Glomerular visceral epithelial cell (primary cell): ENCODE results near the gene ELFN1.
"Not testable (repeated sequence)": the region's sequence is repeated elsewhere in the genome, so short reads cannot be mapped to it uniquely, and the experiment has no call there.

Source experiments
- DNase-seq: peaks from one replicate; pipeline ENCODE4 v3.0.0-alpha.2; 2016; ENCODE audit errors: extremely low spot score

ELFN1 gene

DNA sequence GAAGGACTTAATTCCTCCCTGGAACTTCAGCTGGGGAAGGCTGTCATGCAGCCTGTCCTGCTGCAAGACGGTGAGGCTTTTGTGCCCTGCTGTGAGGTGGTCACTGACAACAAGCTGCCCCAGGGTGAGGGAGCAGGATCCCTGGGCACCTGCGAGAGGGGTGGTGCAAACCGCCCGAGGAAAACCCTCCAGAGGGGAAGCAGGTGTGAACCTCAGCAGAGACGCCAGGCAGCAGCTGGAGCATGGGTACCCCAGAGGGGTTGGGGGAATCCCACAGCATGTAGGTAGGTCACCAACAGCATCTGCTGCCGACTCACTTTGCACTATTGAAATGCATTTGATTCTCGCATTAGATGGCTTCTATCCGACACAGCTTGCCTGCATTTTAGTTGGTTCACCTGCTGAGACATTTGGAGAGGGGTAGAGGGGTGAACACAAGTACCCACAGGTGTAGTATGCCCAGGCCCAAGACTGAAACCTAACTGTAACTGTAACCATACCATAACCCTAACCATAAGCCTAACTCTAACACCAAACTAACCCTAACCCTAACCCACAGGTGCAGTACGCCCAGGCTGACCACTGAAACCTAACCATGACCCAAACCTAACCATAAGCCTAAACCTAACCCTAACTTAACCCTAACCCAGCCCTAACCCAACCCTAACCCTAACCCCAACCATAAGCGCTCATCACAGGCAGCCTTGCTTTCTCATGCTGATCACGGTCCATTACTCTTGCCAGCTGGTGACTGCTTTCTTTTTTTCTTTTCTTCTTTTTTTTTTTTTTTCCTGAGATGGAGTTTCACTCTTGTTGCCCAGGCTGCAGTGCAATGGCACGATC, 85.9 kb downstream of the ELFN1 start:
- DNase-seq = no peak

DNA sequence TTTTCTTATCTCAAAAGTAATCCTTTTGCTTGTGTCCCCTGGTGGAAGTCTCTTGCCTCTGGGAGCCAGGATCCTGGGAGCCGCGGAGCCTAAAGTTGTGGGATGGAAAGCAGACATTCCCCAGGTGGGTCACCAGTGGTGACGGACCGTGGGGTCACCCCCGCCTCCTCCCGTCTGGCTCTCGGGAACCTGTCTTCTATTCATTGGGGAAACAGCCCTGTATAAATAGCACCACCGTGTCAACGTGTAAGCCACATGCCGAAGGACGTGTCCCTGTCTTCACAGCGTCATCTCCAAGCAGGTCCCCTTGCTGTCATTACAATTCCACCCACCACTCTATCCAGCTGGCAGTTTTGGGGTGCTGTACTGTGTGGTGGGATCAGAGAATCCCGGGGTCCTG, 87.5 kb downstream of the ELFN1 start:
- no peak for DNase-seq

DNA sequence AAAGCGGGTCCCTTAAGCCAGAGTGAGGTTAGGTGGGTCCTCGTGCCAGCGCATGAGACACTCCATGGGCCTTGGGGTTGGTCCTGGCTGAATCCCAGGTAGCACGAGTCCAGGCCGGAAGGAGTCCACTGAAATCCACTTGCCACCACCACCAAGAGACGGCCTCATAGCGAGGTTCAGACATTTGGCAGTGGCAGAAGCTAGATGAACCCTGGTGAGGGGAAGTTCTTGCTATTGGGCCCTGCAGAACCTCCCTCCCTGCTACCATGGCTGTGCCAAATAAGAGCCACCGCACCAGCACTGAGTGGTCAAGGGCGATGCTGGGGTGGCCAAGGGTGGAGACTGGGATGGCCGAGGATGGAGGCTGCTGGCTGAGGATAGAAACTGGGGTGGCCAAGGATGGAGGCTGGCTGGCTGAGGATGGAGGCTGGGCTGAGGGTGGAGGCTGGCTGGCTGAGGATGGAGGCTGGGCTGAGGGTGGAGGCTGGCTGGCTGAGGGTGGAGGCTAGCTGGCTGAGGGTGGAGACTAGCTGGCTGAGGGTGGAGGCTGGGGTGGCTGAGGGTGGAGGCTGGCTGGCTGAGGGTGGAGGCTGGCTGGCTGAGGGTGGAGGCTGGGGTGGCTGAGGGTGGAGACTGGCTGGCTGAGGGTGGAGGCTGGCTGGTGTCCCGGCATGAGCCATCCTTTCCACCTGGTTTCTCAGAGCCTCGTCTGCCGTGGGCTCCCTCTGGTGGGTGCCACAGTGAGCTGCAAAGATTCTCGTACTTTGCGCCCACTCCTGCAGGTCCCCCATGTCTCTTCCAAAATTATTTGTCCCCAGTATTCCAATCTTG, 88.2 kb downstream of the ELFN1 start:
- peak; percentile 44 for DNase-seq

DNA sequence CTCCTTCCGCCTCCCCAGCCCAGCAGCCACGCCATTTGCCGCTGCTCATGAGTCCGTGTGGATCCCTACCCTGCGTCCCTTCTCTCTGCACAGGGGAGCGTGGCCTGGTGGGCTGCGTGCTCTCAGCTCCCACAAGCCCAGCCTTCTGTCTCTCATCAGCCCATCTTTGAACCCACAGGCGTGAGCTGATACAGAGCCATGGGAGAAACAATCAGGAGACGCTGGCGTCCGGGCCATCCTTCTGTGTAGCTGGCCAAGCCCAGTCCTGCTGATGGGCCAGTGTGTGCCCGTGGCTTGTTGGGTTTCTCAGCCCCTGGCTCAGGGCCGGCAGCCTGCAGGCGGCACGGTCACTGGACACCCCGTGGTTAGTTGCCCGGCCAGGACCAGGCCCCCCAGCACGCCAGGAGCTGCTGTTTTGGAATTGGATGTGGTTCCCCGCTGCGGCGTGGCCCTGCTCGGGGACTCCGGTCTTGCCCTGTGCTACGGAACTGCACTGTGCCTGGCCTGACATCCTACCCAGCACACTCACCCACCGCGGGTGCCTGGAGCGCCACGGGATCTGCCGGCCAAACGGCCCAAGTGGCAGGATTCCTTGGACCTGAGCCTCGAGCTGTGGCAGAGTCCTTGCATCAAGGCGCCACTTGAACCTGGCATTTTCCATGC, 88.9 kb downstream of the ELFN1 start:
- DNase-seq = no peak

DNA sequence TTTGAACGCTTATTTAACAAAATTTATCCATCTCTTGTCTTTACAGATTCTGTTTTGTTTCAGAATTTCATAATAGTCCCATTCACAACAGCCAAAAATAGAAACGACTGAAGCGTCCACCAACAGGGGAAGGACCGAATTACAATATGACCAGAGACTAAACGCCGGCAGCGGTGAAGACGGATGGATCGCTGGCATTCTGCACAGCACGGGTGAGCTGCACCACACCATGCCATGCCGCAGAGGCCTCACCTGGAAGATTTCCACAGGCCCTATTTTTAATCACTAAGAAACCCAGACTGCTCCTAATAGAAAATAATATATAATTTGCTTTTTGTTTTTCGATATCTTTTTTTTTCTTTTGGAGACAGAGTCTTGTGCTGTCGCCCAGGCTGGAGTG, 91.0 kb downstream of the ELFN1 start:
- DNase-seq = no peak

DNA sequence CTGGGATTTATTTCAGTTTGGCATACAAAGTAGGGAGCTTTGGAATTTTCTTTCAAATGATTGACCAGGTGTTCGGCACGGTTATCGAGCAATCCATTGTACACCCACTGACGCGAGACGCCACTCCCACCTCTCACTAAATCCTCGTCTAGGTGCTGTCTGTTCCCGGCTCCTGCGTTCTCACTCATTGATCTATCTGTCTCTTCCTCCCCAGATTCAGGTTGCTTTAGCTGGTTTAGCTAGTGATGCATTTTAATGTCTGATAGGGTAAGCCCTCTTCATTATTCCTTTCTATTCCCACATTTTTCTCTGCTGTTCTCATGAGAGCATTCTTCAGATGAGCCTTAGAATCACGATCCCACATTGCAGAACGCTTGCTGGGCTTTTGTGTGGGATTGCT, 91.7 kb downstream of the ELFN1 start:
- no peak for DNase-seq

DNA sequence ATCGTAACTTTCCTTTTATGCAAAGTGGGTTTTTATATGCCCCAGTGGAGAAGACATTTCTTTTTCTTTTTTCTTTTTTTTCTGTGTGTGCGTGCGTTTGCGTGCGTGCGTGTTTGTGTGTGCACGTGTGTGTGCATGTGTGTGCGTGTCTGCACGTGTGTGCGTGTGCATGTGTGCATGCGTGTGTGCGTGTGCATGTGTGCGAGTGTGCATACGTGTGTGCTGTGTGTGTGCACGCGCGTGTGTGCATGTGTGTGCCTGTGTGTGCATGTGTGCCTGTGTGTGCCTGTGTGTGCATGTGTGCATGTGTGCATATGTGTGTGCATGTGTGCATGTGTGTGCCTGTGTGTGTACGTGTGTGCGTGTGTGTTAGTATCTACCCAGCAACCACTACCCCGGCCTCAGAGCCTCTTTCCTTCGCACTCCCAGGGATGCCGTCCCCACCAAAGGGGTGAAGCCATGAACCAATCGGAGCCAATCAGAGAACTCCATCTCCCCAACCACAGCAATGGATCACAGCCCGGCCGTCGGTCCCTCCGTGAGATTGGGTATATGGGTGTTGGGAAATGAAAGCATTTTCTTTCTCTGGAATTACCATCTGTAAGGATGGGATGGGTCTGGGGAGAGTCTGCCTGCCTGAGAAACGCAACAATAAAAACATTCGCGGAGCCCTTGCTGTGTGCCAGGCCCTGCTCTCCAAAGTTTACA, 92.3 kb downstream of the ELFN1 start:
- no peak for DNase-seq

DNA sequence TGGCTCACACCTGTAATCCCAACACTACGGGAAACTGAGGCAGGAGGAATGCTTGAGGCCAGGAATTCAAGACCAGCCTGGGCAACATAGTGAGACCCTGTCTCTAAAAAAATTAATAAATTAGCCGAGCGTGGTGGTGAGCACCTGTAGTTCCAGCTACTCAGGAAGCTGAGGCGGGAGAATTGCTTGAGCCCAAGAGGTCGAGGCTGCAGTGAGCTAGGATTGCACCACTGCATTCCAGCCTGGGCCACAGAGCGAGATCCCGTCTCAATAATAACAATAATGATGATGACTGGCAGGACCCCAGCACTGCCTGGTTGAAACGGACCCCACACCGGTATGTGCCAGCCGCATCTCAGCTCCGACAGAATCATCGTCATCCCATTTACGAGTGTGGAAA, 93.0 kb downstream of the ELFN1 start:
- DNase-seq = no peak

DNA sequence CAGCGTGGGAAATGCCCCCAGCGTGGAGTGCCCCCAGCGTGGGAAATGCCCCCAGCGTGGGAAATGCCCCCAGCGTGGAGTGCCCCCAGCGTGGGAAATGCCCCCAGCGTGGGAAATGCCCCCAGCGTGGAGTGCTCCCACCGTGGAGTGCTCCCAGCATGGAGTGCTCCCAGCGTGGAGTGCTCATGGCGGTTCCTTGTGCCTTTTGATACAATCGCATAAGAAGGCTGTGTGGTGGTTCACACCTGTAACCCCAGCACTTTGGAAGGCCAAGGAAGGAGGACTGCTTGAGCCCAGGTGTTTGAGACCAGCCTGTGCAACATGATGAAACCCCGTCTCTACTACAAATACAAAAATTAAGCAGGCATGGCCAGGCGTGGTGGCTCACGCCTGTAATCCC, 93.8 kb downstream of the ELFN1 start:
- not testable (repeated sequence) for DNase-seq

DNA sequence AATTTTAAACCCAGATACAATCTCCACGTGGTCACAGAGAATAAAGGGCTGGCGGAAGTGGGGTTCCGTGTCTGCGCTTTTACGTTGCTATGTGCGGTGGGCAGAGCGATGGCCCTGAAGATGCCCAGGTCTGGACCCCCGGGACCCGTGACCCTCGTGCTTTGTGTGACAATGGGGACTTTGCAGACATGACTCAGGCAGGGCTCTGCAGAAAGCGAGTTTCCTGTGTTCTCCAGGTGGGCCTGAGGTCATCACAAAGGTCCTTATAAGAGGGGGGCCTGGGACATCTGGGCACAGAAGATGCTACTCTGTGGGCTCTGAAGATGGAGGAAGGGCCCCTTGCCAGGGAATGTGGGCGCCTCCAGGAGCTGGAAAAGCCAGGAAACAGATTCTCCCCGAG, 95.3 kb downstream of the ELFN1 start:
- DNase-seq = no peak

DNA sequence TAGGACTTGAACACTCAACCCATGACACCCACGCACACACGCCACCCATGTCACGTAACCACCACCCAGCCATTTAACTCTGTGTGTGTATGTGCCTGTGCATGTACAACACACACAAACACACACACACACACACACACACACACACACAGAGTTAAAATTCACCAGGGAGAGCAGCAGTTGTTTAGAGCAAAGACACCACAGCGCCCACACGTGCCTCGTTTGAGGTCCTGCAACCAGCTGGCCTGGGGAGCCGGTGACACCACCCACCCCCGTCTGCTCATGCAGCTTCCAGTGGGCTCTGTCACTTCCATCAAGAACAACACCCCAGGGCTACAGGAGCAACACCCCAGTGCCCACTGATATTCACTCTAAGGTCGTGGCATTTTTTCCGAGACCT, 97.4 kb downstream of the ELFN1 start:
- DNase-seq = no peak

DNA sequence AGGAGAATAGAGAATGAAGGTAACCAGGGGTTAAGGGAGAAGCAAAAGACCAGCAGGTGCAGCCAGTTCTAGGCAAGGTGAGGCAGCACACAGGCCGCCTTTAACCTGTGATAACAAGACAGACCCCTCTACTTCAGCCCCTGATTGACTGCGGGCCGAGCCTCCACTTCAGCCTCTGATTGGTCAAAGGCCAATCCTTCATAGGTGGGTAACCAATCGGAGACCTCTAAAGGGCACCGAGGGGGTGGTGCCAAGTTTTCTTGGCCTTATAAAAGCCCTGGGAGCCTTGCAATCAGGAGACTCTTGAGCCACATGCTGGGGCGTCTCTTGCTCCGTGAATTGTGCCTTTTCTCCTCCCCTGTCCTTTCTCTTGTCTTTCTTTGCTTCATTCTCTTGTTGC, 98.8 kb downstream of the ELFN1 start:
- DNase-seq = no peak

DNA sequence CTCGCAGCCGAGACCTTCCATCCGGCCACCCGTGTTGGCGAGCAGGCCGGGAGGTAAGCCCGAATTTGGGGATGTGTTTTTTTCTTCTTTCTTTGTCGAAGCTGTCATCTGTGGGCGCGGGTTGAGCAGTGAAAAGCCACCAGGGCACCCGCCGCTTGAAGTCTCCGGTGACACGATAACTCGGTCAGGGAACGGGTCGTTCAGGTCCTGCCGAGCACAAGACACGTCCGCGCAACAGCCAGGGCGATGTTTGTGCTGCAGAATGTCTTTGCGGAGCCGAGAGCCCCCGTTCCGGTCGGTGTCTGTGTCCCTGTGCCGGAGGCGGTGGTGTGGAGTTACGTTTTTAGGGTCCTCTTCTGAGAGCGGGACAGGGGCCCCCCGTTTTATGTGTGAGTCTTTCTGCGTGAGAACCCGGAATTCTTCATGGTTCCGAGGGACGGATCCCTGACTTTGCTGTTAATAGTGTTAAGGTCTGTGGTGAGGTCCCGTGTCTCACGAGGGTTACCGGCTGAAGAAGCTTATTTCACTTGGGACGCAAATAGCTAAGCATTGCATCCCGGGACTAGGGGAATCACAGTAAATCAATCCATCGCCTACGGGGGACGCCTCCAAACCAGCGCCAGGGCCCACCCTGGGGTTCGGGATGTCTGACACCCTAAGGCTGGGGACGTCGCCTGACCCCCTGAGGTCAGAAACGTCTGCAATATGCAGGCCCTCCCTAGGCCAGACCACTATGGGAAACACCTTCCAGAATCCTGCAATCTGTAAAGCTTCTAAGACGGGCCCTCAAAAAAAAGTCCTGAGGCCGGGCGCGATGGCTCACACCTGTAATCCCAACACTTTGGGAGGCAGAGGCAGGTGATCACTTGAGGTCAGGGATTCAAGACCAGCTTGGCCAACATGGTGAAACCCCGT, 99.5 kb downstream of the ELFN1 start:
- no peak for DNase-seq

DNA sequence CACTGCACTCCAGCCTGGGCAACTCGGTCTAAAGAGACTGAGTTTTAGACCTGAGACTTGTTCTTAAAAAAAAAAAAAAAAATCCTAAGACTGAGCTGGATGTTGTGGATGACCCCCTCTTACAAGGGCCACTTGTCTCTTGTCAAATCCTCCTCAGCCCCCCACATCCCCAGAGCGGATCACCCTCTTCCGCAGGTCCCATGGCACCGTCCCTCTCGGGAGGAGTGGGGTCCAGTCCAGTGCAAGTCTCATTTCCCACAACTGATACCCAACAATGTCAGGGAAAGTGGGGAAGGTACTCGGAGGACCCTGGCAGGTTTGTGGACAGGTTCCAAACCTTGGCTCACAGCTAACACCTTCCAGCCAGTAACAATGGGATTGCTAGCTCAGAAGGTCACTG, 100.3 kb downstream of the ELFN1 start:
- DNase-seq = no peak

DNA sequence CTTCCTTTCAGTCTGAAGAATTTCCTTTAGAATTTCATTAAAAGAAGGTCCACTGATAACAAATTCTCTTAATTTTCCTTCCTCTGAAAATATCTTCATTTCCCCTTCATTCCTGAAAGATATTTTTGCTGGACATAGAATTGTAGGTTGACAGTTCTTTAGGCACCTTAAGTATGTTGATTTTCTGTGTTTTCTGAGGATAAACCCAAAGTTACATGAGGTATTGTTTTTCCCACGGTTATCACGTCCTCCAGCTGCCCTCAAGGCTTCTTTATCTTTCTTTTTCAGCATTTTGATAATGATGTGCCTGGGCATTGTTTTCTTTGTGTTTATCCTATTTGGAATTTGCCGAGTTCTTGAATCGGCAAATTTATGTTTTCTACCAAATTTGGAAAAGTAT, 105.3 kb downstream of the ELFN1 start:
- no peak for DNase-seq

DNA sequence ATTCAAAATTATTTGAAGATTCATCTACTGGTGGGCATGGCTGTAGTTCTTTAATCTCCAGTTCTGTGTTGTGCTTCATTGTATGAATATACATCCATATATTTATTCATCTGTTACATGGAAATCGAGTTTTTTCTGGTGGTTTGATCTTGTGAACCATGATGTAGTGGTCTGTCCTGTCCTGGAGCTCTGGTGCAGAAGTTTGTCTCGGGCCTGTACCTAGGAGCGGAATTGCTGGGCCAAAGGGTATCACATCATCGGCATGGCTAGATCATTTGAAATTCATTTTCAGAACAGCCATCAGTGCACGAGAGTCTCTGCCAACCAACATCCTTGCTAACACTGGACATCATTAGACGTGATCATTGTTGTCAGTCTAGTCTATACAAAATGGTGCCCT, 107.0 kb downstream of the ELFN1 start:
- no peak for DNase-seq

DNA sequence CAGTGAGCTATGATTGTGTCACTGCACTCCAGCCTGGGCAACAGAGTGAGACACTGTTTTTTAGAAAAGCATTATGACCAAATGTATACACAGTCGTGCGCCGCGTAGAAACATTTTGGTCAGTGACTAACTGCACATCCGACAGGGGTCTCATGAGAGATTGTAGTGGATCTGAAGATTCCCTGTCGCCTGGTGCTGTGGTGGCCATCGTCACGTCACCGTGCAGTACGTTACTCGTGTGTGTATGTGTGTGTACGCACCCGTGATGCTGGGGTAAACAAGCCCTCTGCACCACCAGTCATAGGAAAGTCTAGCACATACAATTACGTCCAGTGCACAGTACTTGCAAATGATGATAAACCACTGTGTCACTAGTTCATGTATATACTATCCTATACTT, 109.4 kb downstream of the ELFN1 start:
- DNase-seq = no peak

DNA sequence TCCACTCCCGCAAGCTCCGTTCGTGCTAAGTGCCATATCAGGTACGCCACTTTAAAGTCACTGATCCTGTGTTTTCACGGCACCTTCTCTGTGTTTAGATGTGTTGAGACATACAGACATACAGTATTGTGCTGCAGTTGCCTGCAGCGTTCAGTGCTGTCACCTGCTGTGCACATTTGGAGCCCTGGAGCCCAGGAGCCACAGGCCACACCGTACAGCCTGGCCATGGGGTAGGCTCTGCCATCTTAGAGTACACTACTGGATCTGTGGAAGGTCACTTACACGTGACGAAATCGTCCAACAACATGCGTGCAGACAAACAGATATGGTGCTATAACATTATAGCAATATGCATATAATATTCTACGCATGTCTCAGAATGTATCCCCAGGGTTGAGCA, 111.3 kb downstream of the ELFN1 start:
- no peak for DNase-seq

DNA sequence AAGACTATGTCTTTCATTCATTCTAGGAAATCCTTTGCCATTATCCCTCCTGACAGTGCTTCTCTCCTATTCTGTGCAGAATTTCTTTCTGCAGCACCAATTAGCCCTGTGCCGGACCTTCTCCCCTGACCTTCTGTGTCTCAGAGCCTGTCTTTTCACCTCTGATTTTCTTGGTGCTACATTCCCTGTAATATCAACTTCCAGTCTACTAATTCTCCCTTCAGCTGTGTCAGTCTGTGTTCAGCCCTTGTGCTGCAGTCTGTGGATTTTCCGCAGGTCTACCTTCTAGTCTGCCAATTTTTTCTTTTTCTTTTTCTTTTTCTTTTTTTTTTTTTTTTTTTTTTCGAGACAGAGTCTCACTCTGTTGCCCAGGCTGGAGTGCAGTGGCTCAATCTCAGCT, 115.8 kb downstream of the ELFN1 start:
- DNase-seq = no peak

DNA sequence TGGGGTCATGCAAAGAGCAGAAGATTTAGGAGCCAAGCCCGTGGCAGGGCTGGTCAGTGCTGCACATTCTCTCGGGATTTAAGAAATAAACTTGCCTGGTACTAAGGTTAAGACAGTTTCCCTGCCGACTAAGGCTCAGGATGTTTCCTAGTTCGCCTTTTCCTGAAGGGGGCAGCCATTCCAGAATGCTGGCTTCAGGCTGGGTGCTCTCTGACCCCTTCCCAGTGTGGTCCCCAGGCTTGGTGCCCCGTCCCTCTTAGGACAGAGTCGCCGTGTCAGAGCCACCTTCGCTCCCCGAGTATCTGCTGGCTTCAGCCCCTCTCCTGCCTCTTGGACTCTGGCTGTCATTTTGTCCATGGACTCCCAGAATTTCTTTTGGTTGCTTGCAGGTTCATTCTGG, 117.2 kb downstream of the ELFN1 start:
- DNase-seq = no peak

DNA sequence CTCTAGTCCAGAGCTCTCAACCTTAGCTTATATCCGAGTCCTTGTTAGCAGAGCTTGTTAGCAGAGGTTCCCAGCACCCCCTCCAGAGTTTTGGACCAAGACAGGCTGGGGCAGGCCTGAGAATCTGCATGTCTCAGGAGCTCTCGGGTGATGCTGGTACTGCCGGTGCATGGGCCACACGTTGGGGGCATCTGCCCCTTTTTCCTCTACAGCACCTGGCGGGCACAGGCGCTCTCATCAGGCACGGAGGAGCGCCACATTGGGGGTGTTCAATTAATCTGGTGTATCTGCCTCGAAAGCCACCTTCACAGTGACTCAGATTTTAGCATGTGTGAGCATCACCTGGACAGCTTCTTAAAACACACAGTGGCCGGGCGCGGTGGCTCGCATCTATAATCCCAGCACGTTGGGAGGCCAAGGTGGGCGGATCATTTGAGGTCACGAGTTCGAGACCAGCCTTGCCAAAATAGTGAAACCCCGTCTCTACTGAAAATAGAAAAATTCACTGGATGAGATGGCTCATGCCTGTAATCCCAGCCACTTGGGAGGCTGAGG, 117.7 kb downstream of the ELFN1 start:
- no peak for DNase-seq
